SK-N-SH (cell line): Measurements from ENCODE around the gene NOC2L. TPM values are rescaled to one million over a fixed set of nuclear protein-coding genes. Genes with fewer than 3 reads are reported as not detected.

ENCODE experiments used
- CTCF ChIA-PET: fragments of 300-600, 350-600 bp; formaldehyde crosslinking; extraction: SDS; loops from one replicate; lab custom pipeline; 2021; lab: Yijun Ruan, JAX
- POLR2A ChIA-PET: fragments of 350-600 bp; sonication (Branson Sonifier 250); formaldehyde crosslinking; extraction: SDS; loops from one replicate; lab custom pipeline; 2020; ENCODE audit warnings: antibody characterized with exemption, inconsistent platforms; lab: Yijun Ruan, JAX
- DNase-seq: peaks from one replicate; pipeline ENCODE4 v3.0.0; 2012
- H2AFZ ChIP-seq: fragments of 200-600 bp; sonication (generic); 2 replicates; pipeline ENCODE4 v1.8.1; 2016; ENCODE audit warnings: antibody characterized with exemption, mild to moderate bottlenecking, low read depth
- H3F3A ChIP-seq: fragments of 200-600 bp; sonication (generic); replicated peaks from 2 replicates; pipeline ENCODE3; 2016; ENCODE audit warnings: antibody characterized with exemption, mild to moderate bottlenecking; ENCODE audit not compliant: insufficient read depth
- H3K27ac ChIP-seq, 2 experiments: fragments of 200-500 bp in 1 of 2; fragments of 200-600 bp in 1 of 2; sonication (Bioruptor generic) in 1 of 2; sonication (generic), shearing (Covaris generic) in 1 of 2; 2 replicates each; pipeline versions ENCODE4 v1.5.1 to v1.6.1; 2014 to 2016; ENCODE audit warnings: low read depth in 2 of 2, inconsistent platforms in 1 of 2, low read length in 1 of 2, mild to moderate bottlenecking in 1 of 2, mixed read lengths in 1 of 2
- H3K27me3 ChIP-seq: fragments of 200-600 bp; sonication (generic), shearing (Covaris generic); 2 replicates; pipeline ENCODE4 v1.6.1; 2016; ENCODE audit warnings: mixed run types; ENCODE audit not compliant: insufficient read depth
- H3K36me3 ChIP-seq, 2 experiments: fragments of 200-500 bp in 1 of 2; fragments of 200-600 bp in 1 of 2; sonication (Bioruptor generic) in 1 of 2; sonication (generic) in 1 of 2; replicated peaks in 1 of 2; 2 replicates each; pipeline versions ENCODE3 to v1.5.1; 2014 to 2016; ENCODE audit warnings: low read length in 1 of 2, mild to moderate bottlenecking in 1 of 2; ENCODE audit not compliant: insufficient read depth in 2 of 2, control insufficient read depth in 1 of 2
- H3K4me1 ChIP-seq, 2 experiments: fragments of 200-500 bp in 1 of 2; fragments of 200-600 bp in 1 of 2; sonication (Bioruptor generic) in 1 of 2; sonication (generic), shearing (Covaris generic) in 1 of 2; 2 replicates each; pipeline versions ENCODE4 v1.5.1 to v1.6.1; 2014 to 2016; ENCODE audit warnings: low read depth in 1 of 2, low read length in 1 of 2, mixed run types in 1 of 2; ENCODE audit not compliant: insufficient read depth in 2 of 2, control insufficient read depth in 1 of 2
- H3K4me2 ChIP-seq: fragments of 200-600 bp; sonication (generic), shearing (Covaris generic); 2 replicates; pipeline ENCODE4 v1.6.1; 2017; ENCODE audit warnings: mixed run types
- H3K4me3 ChIP-seq, 2 experiments: fragments of 200-500 bp in 1 of 2; fragments of 200-600 bp in 1 of 2; sonication (Bioruptor generic) in 1 of 2; sonication (generic), shearing (Covaris generic) in 1 of 2; 2 replicates each; pipeline versions ENCODE4 v1.5.1 to v1.8.1; 2014 to 2016; ENCODE audit warnings: low read depth in 2 of 2, inconsistent platforms in 1 of 2, low read length in 1 of 2, mild to moderate bottlenecking in 1 of 2, mixed read lengths in 1 of 2, moderate library complexity in 1 of 2
- H3K79me2 ChIP-seq: fragments of 200-600 bp; sonication (generic); 2 replicates; pipeline ENCODE4 v1.8.1; 2017; ENCODE audit warnings: mild to moderate bottlenecking; ENCODE audit not compliant: insufficient read depth
- H3K9ac ChIP-seq: fragments of 200-600 bp; sonication (generic); 2 replicates; pipeline ENCODE4 v1.6.1; 2017; ENCODE audit warnings: mixed run types
- H3K9me2 ChIP-seq: fragments of 200-600 bp; sonication (generic); 2 replicates; pipeline ENCODE4 v1.6.1; 2017; ENCODE audit warnings: mixed run types
- H3K9me3 ChIP-seq: fragments of 200-600 bp; sonication (generic); 2 replicates; pipeline ENCODE4 v1.6.1; 2017; ENCODE audit warnings: mixed run types, mild to moderate bottlenecking, moderate library complexity
- H4K20me1 ChIP-seq: fragments of 200-600 bp; sonication (generic); 2 replicates; pipeline ENCODE4 v1.6.1; 2017; ENCODE audit warnings: mild to moderate bottlenecking, mixed run types; ENCODE audit not compliant: insufficient read depth
- FOSL2 ChIP-seq: IDR thresholded peaks from 2 replicates; pipeline ENCODE4 v1.4.0; 2012; ENCODE audit warnings: low read depth, mild to moderate bottlenecking, moderate library complexity, borderline replicate concordance
- FOXJ3 ChIP-seq: sonication (generic); formaldehyde crosslinking; IDR thresholded peaks from 2 replicates; pipeline ENCODE4 v1.5.1; 2020; ENCODE audit warnings: mild to moderate bottlenecking, missing genetic modification reagents
- FOXM1 ChIP-seq: IDR thresholded peaks from 2 replicates; pipeline ENCODE4 v1.4.0; 2012; ENCODE audit warnings: low read depth, mild to moderate bottlenecking
- GABPA ChIP-seq: IDR thresholded peaks from 2 replicates; pipeline ENCODE4 v1.4.0; 2012; ENCODE audit warnings: low read depth, mild to moderate bottlenecking
- GATA2 ChIP-seq: sonication (generic); formaldehyde crosslinking; IDR thresholded peaks from 2 replicates; pipeline ENCODE4 v1.5.0; 2020; ENCODE audit warnings: mild to moderate bottlenecking, missing genetic modification reagents
- JUND ChIP-seq: IDR thresholded peaks from 2 replicates; pipeline ENCODE4 v1.4.0; 2012
- MEF2A ChIP-seq: IDR thresholded peaks from 2 replicates; pipeline ENCODE4 v1.4.0; 2012; ENCODE audit warnings: low read depth, borderline replicate concordance
- NFIC ChIP-seq: IDR thresholded peaks from 2 replicates; pipeline ENCODE4 v1.4.0; 2012; ENCODE audit warnings: borderline replicate concordance
- POLR2AphosphoS5 ChIP-seq: IDR thresholded peaks from 2 replicates; pipeline ENCODE4 v1.6.1; 2012; ENCODE audit warnings: low read depth, low read length
- RAD21 ChIP-seq: IDR thresholded peaks from 2 replicates; pipeline ENCODE4 v1.6.1; 2012; ENCODE audit warnings: mild to moderate bottlenecking, low read length
- RXRA ChIP-seq: IDR thresholded peaks from 2 replicates; pipeline ENCODE4 v1.4.0; 2012; ENCODE audit warnings: low read depth, mild to moderate bottlenecking, borderline replicate concordance
- SIN3A ChIP-seq: IDR thresholded peaks from 2 replicates; pipeline ENCODE4 v1.6.1; 2012; ENCODE audit warnings: low read depth, mild to moderate bottlenecking, low read length, moderate library complexity, borderline replicate concordance
- SMC3 ChIP-seq: IDR thresholded peaks from 2 replicates; pipeline ENCODE4 v1.6.1; 2012; ENCODE audit warnings: low read depth, low read length, improper control_type of control experiment
- TEAD4 ChIP-seq: IDR thresholded peaks from 2 replicates; pipeline ENCODE4 v1.4.0; 2012; ENCODE audit warnings: mild to moderate bottlenecking, borderline replicate concordance; ENCODE audit not compliant: insufficient read depth
- WGBS: methylation state at CpG from one replicate; pipeline ENCODE4 v1.1.6; 2017; ENCODE audit warnings: low lambda C conversion rate; 5-methylcytosine and 5-hydroxymethylcytosine counted together
- polyA plus RNA-seq, 3 experiments: library from polyadenylated mRNA; depleted of rRNA; stranded (reverse); fragments of >200 nt; gene quantifications; 2 replicates each; pipeline ENCODE4 v1.2.3, GENCODE V29; 2012
- TF ChIP-seq, protein P1 (sequence below): IDR thresholded peaks from 2 replicates; pipeline ENCODE4 v1.6.1; 2012; ENCODE audit warnings: mild to moderate bottlenecking, low read depth, low read length, moderate library complexity
- TF ChIP-seq, protein P2 (sequence below): IDR thresholded peaks from 2 replicates; pipeline ENCODE4 v1.4.0; 2012; ENCODE audit warnings: low read depth
- TF ChIP-seq, protein P3 (sequence below): fragments of 150-350 bp; IDR thresholded peaks from 2 replicates; pipeline ENCODE4 v1.6.1; 2017; ENCODE audit warnings: antibody characterized with exemption, low read length, low read depth, borderline replicate concordance
- TF ChIP-seq, protein P4 (sequence below): IDR thresholded peaks from 2 replicates; pipeline ENCODE4; 2012

NOC2L gene
- polyA plus RNA-seq, 1 of the 3 experiments (the other 2 are of a cell fraction), result 124 TPM

DNA sequence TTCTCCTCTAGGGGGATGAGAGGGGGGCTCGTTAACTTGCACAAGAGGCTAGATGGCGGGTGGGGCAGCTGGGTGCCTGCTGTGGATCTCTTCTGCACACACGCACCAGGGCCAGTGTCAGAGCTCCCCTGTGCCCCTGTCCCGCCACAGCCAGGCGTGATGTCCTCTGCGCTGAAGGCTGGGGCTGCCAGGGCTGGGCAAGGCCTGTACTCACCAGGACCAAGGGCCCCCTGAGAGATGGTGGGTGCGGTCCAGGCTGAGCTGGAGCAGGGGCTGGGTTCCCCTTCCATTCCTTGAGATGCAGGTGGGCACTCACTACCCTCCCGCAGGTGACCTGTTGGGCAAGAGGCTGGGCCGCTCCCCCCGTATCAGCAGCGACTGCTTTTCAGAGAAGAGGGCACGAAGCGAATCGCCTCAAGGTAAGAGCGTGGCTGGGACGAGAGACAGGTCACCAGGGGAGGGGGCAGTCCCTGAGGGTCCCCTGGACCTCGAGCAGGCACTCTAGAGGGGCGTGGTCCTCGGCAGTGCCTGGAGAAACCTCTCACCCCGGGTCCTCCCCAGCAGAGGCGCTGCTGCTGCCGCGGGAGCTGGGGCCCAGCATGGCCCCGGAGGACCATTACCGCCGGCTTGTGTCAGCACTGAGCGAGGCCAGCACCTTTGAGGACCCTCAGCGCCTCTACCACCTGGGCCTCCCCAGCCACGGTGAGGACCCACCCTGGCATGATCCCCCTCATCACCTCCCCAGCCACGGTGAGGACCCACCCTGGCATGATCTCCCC, 20.2 kb downstream of the NOC2L start (continued):
- TF ChIP-seq, protein P1, sequence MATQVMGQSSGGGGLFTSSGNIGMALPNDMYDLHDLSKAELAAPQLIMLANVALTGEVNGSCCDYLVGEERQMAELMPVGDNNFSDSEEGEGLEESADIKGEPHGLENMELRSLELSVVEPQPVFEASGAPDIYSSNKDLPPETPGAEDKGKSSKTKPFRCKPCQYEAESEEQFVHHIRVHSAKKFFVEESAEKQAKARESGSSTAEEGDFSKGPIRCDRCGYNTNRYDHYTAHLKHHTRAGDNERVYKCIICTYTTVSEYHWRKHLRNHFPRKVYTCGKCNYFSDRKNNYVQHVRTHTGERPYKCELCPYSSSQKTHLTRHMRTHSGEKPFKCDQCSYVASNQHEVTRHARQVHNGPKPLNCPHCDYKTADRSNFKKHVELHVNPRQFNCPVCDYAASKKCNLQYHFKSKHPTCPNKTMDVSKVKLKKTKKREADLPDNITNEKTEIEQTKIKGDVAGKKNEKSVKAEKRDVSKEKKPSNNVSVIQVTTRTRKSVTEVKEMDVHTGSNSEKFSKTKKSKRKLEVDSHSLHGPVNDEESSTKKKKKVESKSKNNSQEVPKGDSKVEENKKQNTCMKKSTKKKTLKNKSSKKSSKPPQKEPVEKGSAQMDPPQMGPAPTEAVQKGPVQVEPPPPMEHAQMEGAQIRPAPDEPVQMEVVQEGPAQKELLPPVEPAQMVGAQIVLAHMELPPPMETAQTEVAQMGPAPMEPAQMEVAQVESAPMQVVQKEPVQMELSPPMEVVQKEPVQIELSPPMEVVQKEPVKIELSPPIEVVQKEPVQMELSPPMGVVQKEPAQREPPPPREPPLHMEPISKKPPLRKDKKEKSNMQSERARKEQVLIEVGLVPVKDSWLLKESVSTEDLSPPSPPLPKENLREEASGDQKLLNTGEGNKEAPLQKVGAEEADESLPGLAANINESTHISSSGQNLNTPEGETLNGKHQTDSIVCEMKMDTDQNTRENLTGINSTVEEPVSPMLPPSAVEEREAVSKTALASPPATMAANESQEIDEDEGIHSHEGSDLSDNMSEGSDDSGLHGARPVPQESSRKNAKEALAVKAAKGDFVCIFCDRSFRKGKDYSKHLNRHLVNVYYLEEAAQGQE, result no peak

DNA sequence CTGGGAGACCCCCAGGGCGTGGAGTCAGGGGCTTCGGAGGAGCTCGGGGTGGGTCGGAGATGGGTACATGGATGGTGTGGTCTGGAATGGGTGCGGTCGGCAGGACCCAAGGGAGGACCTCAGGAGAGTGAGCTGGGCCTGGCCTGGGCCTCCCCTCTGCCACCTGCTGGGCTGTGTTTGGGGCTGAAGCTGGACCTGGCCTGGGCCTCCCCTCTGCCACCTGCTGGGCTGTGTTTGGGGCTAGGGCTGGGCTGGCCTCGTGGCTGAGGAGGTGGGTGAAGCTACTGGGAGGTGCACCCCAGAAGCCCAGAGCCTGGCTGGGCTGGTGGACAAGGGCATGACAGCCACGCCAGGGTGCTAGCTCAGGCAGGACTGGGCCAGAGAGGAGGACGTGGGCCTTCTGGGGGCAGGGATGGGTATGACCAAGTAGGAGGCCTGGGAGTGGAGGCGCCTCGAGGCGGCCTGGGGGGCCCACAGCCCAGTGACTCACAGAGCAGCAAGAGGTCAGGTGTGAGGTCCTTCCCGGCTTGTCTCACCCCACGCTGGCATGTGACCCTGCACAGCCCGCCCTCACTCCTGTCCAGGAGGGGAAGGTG, 20.9 kb downstream of the NOC2L start:
- Histone ChIP-seq H3K27ac (no peak overlapping the region), H2AFZ (no peak overlapping the region), H3K9me2 (no peaks in the 10 kb centered on the region), H4K20me1 (no peaks in the 10 kb centered on the region), H3K4me2 (no peak overlapping the region), H3K27me3 (no peaks in the 10 kb centered on the region), H3K4me1 (peaks cover 0 to 49% of the 10 kb centered on the region in 2 experiments; a peak in 1 of 4 replicates), H3F3A (peaks cover 5% of the 10 kb centered on the region), H3K79me2 (no peaks in the 10 kb centered on the region), H3K36me3 (no peaks in the 10 kb centered on the region), H3K9ac (no peak overlapping the region), H3K9me3 (no peaks in the 10 kb centered on the region), H3K4me3 (no peak overlapping the region)
- CTCF ChIA-PET, result interaction anchor here (0.8 to 8.9 kb wide), 20 partner anchors 8 to 124 kb away, joined by 3 to 125 read pairs (median 4); partner anchors contain the start of gene SAMD11
- POLR2A ChIA-PET, result interaction anchor here (1.5 kb wide), 1 partner anchor 32 kb away, joined by 5 read pairs; no protein-coding TSS in a partner anchor
- DNase-seq, result peak; percentile 68
- 89% methylated on average over 6 of the region's 15 CpGs for WGBS
- TF ChIP-seq RXRA (no peak), POLR2AphosphoS5 (no peak), SIN3A (no peak), GATA2 (CRISPR knock-in tag) (no peak), FOXJ3 (CRISPR knock-in tag) (no peak), FOXM1 (no peak), FOSL2 (no peak), RAD21 (peak; percentile 63), TEAD4 (no peak), NFIC (no peak), JUND (no peak), MEF2A (no peak), SMC3 (peak; percentile 84), GABPA (no peak)
- TF ChIP-seq, protein P2, sequence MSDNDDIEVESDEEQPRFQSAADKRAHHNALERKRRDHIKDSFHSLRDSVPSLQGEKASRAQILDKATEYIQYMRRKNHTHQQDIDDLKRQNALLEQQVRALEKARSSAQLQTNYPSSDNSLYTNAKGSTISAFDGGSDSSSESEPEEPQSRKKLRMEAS, result no peak
- TF ChIP-seq, protein P3, sequence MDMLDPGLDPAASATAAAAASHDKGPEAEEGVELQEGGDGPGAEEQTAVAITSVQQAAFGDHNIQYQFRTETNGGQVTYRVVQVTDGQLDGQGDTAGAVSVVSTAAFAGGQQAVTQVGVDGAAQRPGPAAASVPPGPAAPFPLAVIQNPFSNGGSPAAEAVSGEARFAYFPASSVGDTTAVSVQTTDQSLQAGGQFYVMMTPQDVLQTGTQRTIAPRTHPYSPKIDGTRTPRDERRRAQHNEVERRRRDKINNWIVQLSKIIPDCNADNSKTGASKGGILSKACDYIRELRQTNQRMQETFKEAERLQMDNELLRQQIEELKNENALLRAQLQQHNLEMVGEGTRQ, result no peak
- TF ChIP-seq, protein P1, result no peak
- TF ChIP-seq, protein P4, sequence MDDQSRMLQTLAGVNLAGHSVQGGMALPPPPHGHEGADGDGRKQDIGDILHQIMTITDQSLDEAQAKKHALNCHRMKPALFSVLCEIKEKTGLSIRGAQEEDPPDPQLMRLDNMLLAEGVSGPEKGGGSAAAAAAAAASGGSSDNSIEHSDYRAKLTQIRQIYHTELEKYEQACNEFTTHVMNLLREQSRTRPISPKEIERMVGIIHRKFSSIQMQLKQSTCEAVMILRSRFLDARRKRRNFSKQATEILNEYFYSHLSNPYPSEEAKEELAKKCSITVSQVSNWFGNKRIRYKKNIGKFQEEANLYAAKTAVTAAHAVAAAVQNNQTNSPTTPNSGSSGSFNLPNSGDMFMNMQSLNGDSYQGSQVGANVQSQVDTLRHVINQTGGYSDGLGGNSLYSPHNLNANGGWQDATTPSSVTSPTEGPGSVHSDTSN, result no peak
